ENCODE data around the gene ARHGAP22. TPM values are rescaled to one million over a fixed set of nuclear protein-coding genes. Genes with fewer than 3 reads are reported as not detected.
A peak's percentile ranks its signal among the peaks of the same experiment; 100 is the strongest.

The ARHGAP22 gene
- total and polyA plus RNA-seq, 2 of the 4 experiments (the other 2 are of a cell fraction) = 28.3 to 30.2 TPM

DNA sequence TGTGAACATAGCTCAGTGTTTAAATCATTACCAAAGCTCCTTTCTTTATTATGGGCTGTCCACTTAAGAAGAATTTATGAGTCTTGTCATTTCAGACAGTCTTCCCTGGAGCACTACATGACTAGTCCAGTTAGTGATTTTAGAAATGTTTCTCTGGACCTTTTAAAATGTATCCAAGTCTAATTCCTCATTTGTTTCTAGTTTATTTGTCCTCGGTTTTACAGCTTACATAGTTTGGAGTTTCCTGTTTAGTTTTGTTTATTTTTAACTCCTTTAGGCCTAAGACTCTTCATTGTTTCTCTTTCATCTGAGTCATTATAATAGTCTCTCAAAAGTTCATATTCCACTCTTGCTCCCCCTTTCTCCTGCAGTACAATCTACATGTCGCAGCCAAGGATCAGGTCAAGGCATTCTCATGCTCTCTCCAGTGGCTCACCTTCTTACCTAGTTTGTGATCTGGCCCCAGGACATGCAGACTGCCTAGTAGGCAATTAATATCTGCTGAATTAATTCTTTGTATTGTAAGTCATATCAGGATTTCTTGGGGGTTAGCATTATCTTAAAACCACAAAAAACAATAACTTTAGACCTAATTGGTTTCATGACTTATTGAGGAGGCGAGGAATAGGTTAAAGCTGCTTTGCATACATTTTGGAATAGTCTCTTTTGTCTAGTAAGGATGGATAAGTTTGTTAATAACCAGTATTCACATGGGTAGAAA is 204.6 kb downstream of the ARHGAP22 start:
- Histone ChIP-seq H4K20me1 (ENCODE audit: insufficient read depth, low read length) (peaks cover 22% of the 10 kb centered on the region; the same call in 1 of the 2 replicates), H3K4ac (ENCODE audit: low read depth, low read length) (peak overlapping the region; percentile 85; the same call in 1 of the 2 replicates), H3K18ac (ENCODE audit: low read depth, low read length) (peak overlapping the region; percentile 60; the same call in 1 of the 2 replicates), H2BK5ac (ENCODE audit: low read depth, low read length, poor library complexity, severe bottlenecking) (peak overlapping the region; percentile 68), H2AK9ac (replicated peaks; ENCODE audit: low read depth, low read length, poor library complexity) (no peak overlapping the region), H3K27me3 (ENCODE audit: control insufficient read depth, insufficient read depth, low read length) (no peaks in the 10 kb centered on the region), H3K4me2 (ENCODE audit: low read depth, low read length) (peak overlapping the region; percentile 50; the same call in 1 of the 2 replicates), H3K9me3 (ENCODE audit: control insufficient read depth, insufficient read depth, low read length) (no peaks in the 10 kb centered on the region), H3K27ac (ENCODE audit: insufficient read depth, low read length) (peak overlapping the region; percentile 72), H3K14ac (replicated peaks; ENCODE audit: low read depth, low read length) (peak overlapping the region; percentile 7; the same call in 1 of the 2 replicates), H3K23ac (ENCODE audit: low read depth, low read length) (peak overlapping the region; percentile 40; the same call in 1 of the 2 replicates), H2BK15ac (ENCODE audit: low read depth, low read length) (peak overlapping the region; percentile 5; the same call in 2 of the 3 replicates), H2BK20ac (ENCODE audit: low read depth, low read length) (peak overlapping the region; percentile 41; the same call in 1 of the 2 replicates), H4K8ac (ENCODE audit: low read depth in 2 of 2, low read length in 2 of 2) (peak overlapping the region; percentile 7 to 32; a peak in 1 of 4 replicates), H4K91ac (ENCODE audit: insufficient read depth, low read depth, low read length) (no peak overlapping the region), H3K9me1 (ENCODE audit: insufficient read depth, low read length) (peaks cover 16% of the 10 kb centered on the region), H2BK120ac (ENCODE audit: low read depth, low read length) (peak overlapping the region; percentile 33; the same call in 1 of the 2 replicates), H3K56ac (ENCODE audit: extremely low read depth, insufficient read depth, low read length) (no peak overlapping the region), H3K36me3 (ENCODE audit: control insufficient read depth, insufficient read depth, low read length) (no peaks in the 10 kb centered on the region), H3K4me3 (ENCODE audit: insufficient read depth, low read depth, low read length) (no peak overlapping the region), H3K79me1 (ENCODE audit: low read depth in 1 of 2, low read length in 2 of 2) (peaks cover 11 to 42% of the 10 kb centered on the region in 2 experiments; a peak in 3 of 4 replicates), H4K5ac (ENCODE audit: low read depth, low read length) (no peak overlapping the region), H3K4me1 (ENCODE audit: control insufficient read depth, insufficient read depth, low read length) (peaks cover 12% of the 10 kb centered on the region), H2AFZ (replicated peaks; ENCODE audit: low read length, poor library complexity) (no peak overlapping the region), H2AK5ac (ENCODE audit: low read depth, low read length) (peak overlapping the region; percentile 74), H3K9ac (ENCODE audit: low read depth, low read length) (no peak overlapping the region)
- no peak for TF ChIP-seq MAFK (IDR thresholded peaks at IDR 0.05; ENCODE audit: low read depth, low read length)
- no peak for TF ChIP-seq RFX5 (IDR thresholded peaks at IDR 0.05; ENCODE audit: low read depth, low read length)
- TF ChIP-seq, protein P1, sequence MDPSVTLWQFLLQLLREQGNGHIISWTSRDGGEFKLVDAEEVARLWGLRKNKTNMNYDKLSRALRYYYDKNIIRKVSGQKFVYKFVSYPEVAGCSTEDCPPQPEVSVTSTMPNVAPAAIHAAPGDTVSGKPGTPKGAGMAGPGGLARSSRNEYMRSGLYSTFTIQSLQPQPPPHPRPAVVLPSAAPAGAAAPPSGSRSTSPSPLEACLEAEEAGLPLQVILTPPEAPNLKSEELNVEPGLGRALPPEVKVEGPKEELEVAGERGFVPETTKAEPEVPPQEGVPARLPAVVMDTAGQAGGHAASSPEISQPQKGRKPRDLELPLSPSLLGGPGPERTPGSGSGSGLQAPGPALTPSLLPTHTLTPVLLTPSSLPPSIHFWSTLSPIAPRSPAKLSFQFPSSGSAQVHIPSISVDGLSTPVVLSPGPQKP (IDR thresholded peaks at IDR 0.05; ENCODE audit: borderline replicate concordance, low read depth, low read length) = no peak
- TF ChIP-seq RCOR1 (IDR thresholded peaks at IDR 0.05; ENCODE audit: insufficient replicate concordance, low read length) = no peak
- TF ChIP-seq SMC3 (IDR thresholded peaks at IDR 0.05; ENCODE audit: low read depth, low read length) = no peak
- no peak for TF ChIP-seq POLR2A (IDR thresholded peaks at IDR 0.05; ENCODE audit: low read depth, low read length)
- TF ChIP-seq CEBPB (IDR thresholded peaks at IDR 0.05; ENCODE audit: low read depth, low read length) = no peak
- TF ChIP-seq NFE2L2 (IDR thresholded peaks at IDR 0.05; ENCODE audit: low read depth, low read length) = no peak
- TF ChIP-seq BHLHE40 (IDR thresholded peaks at IDR 0.05; ENCODE audit: low read depth, low read length) = no peak
- WGBS, 2 experiments (ENCODE audit: extremely low coverage in 2 of 2, insufficient read length in 1 of 2) = no CpG with 5 or more reads among the region's 3 CpGs
- peak; percentile 64 for DNase-seq
- ChIA-PET POLR2A (ENCODE audit: unreplicated experiment) (no interaction called here), CTCF (interaction anchor here (0.6 kb wide), 1 partner anchor 26 kb away, joined by 3 read pairs; no protein-coding TSS in a partner anchor)
- peak; percentile 87 for ATAC-seq (ENCODE audit: low read depth)
- intact Hi-C loops (cut with micrococcal nuclease) (no loop called here), in situ Hi-C loops (cut with MboI; ENCODE audit: low sequenced_read_pairs) (no loop called here), dilution Hi-C loops (cut with HindIII; ENCODE audit: low sequenced_read_pairs, unreplicated experiment) (no loop called here)
- BruUV-seq (replicated peaks) = no TSS peak

Measured in IMR-90 (cell line).